Loucy (cell line): Measurements from ENCODE around the gene PITRM1.

ENCODE experiments used
- EZH2phosphoT487 ChIP-seq: fragments of 200-600 bp; IDR thresholded peaks from 2 replicates; pipeline ENCODE4 v1.6.1; 2018; ENCODE audit warnings: antibody characterized with exemption, mild to moderate bottlenecking, moderate library complexity, borderline replicate concordance
- TF ChIP-seq, protein P1 (sequence below): fragments of 200-600 bp; sonication (generic); conservative IDR thresholded peaks from 2 replicates; pipeline ENCODE4 v1.5.1; 2014; ENCODE audit warnings: mild to moderate bottlenecking, antibody characterized with exemption, low read length

GRCh38 chr10:3203972-3204371, 31.4 kb upstream of the PITRM1 start:
- TF ChIP-seq, protein P1, sequence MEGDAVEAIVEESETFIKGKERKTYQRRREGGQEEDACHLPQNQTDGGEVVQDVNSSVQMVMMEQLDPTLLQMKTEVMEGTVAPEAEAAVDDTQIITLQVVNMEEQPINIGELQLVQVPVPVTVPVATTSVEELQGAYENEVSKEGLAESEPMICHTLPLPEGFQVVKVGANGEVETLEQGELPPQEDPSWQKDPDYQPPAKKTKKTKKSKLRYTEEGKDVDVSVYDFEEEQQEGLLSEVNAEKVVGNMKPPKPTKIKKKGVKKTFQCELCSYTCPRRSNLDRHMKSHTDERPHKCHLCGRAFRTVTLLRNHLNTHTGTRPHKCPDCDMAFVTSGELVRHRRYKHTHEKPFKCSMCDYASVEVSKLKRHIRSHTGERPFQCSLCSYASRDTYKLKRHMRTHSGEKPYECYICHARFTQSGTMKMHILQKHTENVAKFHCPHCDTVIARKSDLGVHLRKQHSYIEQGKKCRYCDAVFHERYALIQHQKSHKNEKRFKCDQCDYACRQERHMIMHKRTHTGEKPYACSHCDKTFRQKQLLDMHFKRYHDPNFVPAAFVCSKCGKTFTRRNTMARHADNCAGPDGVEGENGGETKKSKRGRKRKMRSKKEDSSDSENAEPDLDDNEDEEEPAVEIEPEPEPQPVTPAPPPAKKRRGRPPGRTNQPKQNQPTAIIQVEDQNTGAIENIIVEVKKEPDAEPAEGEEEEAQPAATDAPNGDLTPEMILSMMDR = no peak
- no peak for TF ChIP-seq EZH2phosphoT487
